Measurements from ENCODE around the gene STRA8. TPM values are rescaled to one million over a fixed set of nuclear protein-coding genes. Genes with fewer than 3 reads are reported as not detected.

The STRA8 gene
- total RNA-seq, 1 experiment from 2014 or later = not detected

DNA sequence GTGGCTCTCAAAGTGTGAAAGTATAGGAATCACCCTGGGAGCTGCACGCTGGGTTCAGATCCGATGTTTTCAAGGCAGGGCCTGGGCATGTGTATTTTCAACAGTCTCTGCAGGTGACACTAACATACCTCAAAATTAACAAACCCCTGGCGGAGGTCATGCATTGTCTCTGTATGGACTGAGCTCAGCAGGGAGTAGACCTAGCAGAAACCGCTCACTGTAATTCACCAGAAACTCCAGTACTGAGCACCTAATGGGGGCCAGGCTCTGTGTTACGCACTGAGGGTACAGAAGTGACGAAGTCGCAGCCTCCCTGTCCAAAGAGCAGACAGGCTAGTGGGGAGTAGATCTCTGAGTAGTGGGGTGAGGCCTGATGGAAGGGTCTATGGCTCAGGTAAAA, 5.6 kb downstream of the STRA8 start:
- Histone ChIP-seq H3F3A (ENCODE audit: low read length, unreplicated experiment) (no peaks in the 10 kb centered on the region), H3K27me3 (ENCODE audit: low read length) (no peaks in the 10 kb centered on the region), H2AFZ (ENCODE audit: low read length) (no peak overlapping the region), H3K36me3 (ENCODE audit: low read depth, low read length) (no peaks in the 10 kb centered on the region), H3K9me3 (ENCODE audit: low read length) (no peaks in the 10 kb centered on the region), H3K4me3 (ENCODE audit: low read length) (no peak overlapping the region), H3K4me2 (ENCODE audit: low read length) (no peak overlapping the region), H3K79me2 (ENCODE audit: low read length) (no peaks in the 10 kb centered on the region), H3K4me1 (ENCODE audit: insufficient read depth, low read length) (no peaks in the 10 kb centered on the region), H4K20me1 (ENCODE audit: low read length) (no peaks in the 10 kb centered on the region), H3K9ac (ENCODE audit: low read length) (no peak overlapping the region), H3K27ac (ENCODE audit: low read length) (no peak overlapping the region), H3K9me2 (replicated peaks; ENCODE audit: low read length) (no peaks in the 10 kb centered on the region)
- POLR2A ChIA-PET (ENCODE audit: unreplicated experiment) = no interaction called here
- no TSS peak for BruUV-seq (replicated peaks)
- DNase-seq (no peak), ATAC-seq (no peak)
- intact Hi-C loops (cut with micrococcal nuclease) = no loop called here
- TF ChIP-seq EZH2 (IDR thresholded peaks at IDR 0.05; ENCODE audit: low read length, unreplicated experiment) (no peak), EZH2phosphoT487 (IDR thresholded peaks at IDR 0.05; ENCODE audit: borderline replicate concordance, low read length) (no peak)
- TF ChIP-seq, protein P1, sequence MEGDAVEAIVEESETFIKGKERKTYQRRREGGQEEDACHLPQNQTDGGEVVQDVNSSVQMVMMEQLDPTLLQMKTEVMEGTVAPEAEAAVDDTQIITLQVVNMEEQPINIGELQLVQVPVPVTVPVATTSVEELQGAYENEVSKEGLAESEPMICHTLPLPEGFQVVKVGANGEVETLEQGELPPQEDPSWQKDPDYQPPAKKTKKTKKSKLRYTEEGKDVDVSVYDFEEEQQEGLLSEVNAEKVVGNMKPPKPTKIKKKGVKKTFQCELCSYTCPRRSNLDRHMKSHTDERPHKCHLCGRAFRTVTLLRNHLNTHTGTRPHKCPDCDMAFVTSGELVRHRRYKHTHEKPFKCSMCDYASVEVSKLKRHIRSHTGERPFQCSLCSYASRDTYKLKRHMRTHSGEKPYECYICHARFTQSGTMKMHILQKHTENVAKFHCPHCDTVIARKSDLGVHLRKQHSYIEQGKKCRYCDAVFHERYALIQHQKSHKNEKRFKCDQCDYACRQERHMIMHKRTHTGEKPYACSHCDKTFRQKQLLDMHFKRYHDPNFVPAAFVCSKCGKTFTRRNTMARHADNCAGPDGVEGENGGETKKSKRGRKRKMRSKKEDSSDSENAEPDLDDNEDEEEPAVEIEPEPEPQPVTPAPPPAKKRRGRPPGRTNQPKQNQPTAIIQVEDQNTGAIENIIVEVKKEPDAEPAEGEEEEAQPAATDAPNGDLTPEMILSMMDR (conservative IDR thresholded peaks at IDR 0.05; ENCODE audit: low read depth, low read length) = no peak
- CTCF ChIA-PET = no interaction called here

DNA sequence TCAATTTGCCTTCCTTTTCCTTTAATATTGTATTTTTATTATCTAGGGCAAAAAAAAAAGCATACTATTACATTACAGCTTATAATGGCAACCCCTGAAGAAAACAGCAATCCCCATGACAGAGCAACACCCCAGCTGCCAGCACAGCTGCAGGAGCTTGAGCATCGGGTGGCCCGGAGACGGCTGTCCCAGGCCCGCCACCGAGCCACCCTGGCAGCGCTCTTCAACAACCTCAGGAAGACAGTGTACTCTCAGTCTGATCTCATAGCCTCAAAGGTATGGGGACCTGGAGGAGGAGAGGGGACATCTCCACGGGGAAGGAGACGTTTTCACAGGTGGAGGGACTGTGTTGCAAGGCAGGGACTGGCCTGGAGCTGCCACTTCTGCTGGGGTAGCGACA, 6.8 kb downstream of the STRA8 start:
- Histone ChIP-seq H3F3A (ENCODE audit: low read length, unreplicated experiment) (no peaks in the 10 kb centered on the region), H3K27me3 (ENCODE audit: low read length) (no peaks in the 10 kb centered on the region), H2AFZ (ENCODE audit: low read length) (no peak overlapping the region), H3K79me2 (ENCODE audit: low read length) (no peaks in the 10 kb centered on the region), H3K27ac (ENCODE audit: low read length) (no peak overlapping the region), H3K9me3 (ENCODE audit: low read length) (no peaks in the 10 kb centered on the region), H3K9ac (ENCODE audit: low read length) (no peak overlapping the region), H3K4me2 (ENCODE audit: low read length) (no peak overlapping the region), H3K4me1 (ENCODE audit: insufficient read depth, low read length) (no peaks in the 10 kb centered on the region), H3K9me2 (replicated peaks; ENCODE audit: low read length) (no peaks in the 10 kb centered on the region), H3K36me3 (ENCODE audit: low read depth, low read length) (no peaks in the 10 kb centered on the region), H4K20me1 (ENCODE audit: low read length) (no peaks in the 10 kb centered on the region), H3K4me3 (ENCODE audit: low read length) (no peak overlapping the region)
- intact Hi-C loops (cut with micrococcal nuclease) = no loop called here
- no peak for ATAC-seq
- POLR2A ChIA-PET (ENCODE audit: unreplicated experiment) = no interaction called here
- no TSS peak for BruUV-seq (replicated peaks)
- DNase-seq = no peak
- CTCF ChIA-PET = no interaction called here
- TF ChIP-seq EZH2 (IDR thresholded peaks at IDR 0.05; ENCODE audit: low read length, unreplicated experiment) = no peak
- TF ChIP-seq, protein P1 (conservative IDR thresholded peaks at IDR 0.05; ENCODE audit: low read depth, low read length) = no peak
- TF ChIP-seq EZH2phosphoT487 (IDR thresholded peaks at IDR 0.05; ENCODE audit: borderline replicate concordance, low read length) = no peak

DNA sequence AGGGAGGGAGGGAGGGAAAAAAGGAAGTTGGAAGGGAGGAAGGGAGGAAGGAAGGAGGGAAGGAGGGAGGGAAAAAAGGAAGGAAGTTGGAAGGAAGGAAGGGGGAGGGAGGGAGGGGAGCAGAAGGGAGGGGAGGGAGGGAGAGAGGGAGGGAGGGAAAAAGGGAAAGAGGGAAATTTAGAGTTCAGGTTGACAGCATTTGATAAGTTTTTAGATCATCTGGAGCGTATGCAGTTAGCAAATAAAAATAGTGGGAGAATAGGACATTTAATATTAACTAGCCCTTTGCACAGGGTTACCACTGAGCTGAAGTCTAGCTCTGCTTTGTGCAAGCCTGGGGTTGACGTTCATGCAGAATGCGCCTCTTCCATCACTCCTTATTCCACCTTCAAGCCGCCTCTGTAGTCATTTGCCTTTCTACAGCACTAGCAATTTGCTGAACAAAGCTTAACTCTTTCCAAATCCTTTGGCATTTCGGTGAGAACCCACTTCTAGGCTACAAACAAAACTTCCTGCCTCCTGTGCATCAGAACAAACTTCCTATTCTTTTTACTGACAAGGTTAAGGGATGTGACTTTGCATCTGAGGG, 8.6 kb downstream of the STRA8 start:
- no peak overlapping the region for H2AFZ ChIP-seq (ENCODE audit: low read length)
- H3K9ac ChIP-seq (ENCODE audit: low read length) = no peak overlapping the region
- ATAC-seq (no peak), DNase-seq (no peak)
- ChIA-PET CTCF (no interaction called here), POLR2A (ENCODE audit: unreplicated experiment) (no interaction called here)
- no peak overlapping the region for H3K4me3 ChIP-seq (ENCODE audit: low read length)
- no peaks in the 10 kb centered on the region for H3F3A ChIP-seq (ENCODE audit: low read length, unreplicated experiment)
- no peak for TF ChIP-seq EZH2 (IDR thresholded peaks at IDR 0.05; ENCODE audit: low read length, unreplicated experiment)
- TF ChIP-seq, protein P1 (conservative IDR thresholded peaks at IDR 0.05; ENCODE audit: low read depth, low read length) = no peak
- TF ChIP-seq EZH2phosphoT487 (IDR thresholded peaks at IDR 0.05; ENCODE audit: borderline replicate concordance, low read length) = no peak
- no peaks in the 10 kb centered on the region for H3K27me3 ChIP-seq (ENCODE audit: low read length)
- H3K9me3 ChIP-seq (ENCODE audit: low read length) = no peaks in the 10 kb centered on the region
- no peaks in the 10 kb centered on the region for H4K20me1 ChIP-seq (ENCODE audit: low read length)
- no peak overlapping the region for H3K27ac ChIP-seq (ENCODE audit: low read length)
- H3K9me2 ChIP-seq (replicated peaks; ENCODE audit: low read length) = no peaks in the 10 kb centered on the region
- BruUV-seq (replicated peaks) = no TSS peak
- no peaks in the 10 kb centered on the region for H3K79me2 ChIP-seq (ENCODE audit: low read length)
- intact Hi-C loops (cut with micrococcal nuclease) = no loop called here
- H3K4me2 ChIP-seq (ENCODE audit: low read length) = no peak overlapping the region
- no peaks in the 10 kb centered on the region for H3K36me3 ChIP-seq (ENCODE audit: low read depth, low read length)
- no peaks in the 10 kb centered on the region for H3K4me1 ChIP-seq (ENCODE audit: insufficient read depth, low read length)

Data from PC-3 (cell line).